PFSK-1 (cell line): ENCODE results near the gene CCDC200.

Experiments used
- POLR2AphosphoS5 ChIP-seq: IDR thresholded peaks from 2 replicates; pipeline ENCODE4 v1.6.1; 2012; ENCODE audit warnings: low read depth, mild to moderate bottlenecking, control low read depth, low read length, moderate library complexity
- TAF1 ChIP-seq: IDR thresholded peaks from 2 replicates; pipeline ENCODE4 v1.6.1; 2012; ENCODE audit warnings: low read length, control low read depth, borderline replicate concordance; ENCODE audit not compliant: insufficient read depth

- no peak for TF ChIP-seq TAF1
- TF ChIP-seq POLR2AphosphoS5: no peak
Measured at GRCh38 chr17:43216762-43217613, 11.4 kb downstream of the CCDC200 start.
